Right ventricle myocardium inferior (tissue), 1 donor: ENCODE measurements around the gene POU5F2. TPM values are rescaled to one million over a fixed set of nuclear protein-coding genes. Genes with fewer than 3 reads are reported as not detected.

Experiments used
- ATAC-seq: fragments of 200-7000 bp; cut with Tn5 transposase; one replicate; pipeline ENCODE4 v1.9.1; 2020; ENCODE audit warnings: mild to moderate bottlenecking, moderate library complexity
- DNase-seq: peaks from one replicate; pipeline ENCODE4 v3.0.0; 2021; ENCODE audit errors: missing footprints
- intact Hi-C: fragments of 100-400 bp; cut with DNase I; formaldehyde crosslinking; loops from one replicate; pipeline ENCODE4 v1.11.0; 2022
- long read RNA-seq: library from polyadenylated mRNA; unstranded; transcript quantifications from one replicate; pipeline ENCODE4 v2.0.0, GENCODE V29; 2021
- total RNA-seq: library from RNA; stranded (reverse); fragmentation: NEBNext Ultra II Directional; extraction: Animal tissue kit (Norgen Biotek cat#: 25700); gene quantifications from one replicate; pipeline ENCODE4 v1.2.1, GENCODE V29; 2021
- donor health status: DM: no; HTN: yes; CAD: no; lungs with severe emphysema.

The POU5F2 gene
- 0.32 TPM for total RNA-seq
- long read RNA-seq: 0 reads

- intact Hi-C loops: no loop called here
- ATAC-seq (no peak), DNase-seq (no peak)
Measured at GRCh38 chr5:93741136-93741811, at the start of gene POU5F2. POU5F2 (minus strand) TSS chr5:93741600; CDS start chr5:93741563, 37 bp downstream.

GRCh38 chr5:93790401-93790800 is 49.0 kb upstream of the POU5F2 start:
- intact Hi-C loops: no loop called here
- ATAC-seq (no peak), DNase-seq (no peak)

- DNase-seq: no peak
- ATAC-seq: no peak
- intact Hi-C loops: loop anchor here (10.0 kb wide), 1 partner anchor 165 kb away; no protein-coding TSS in a partner anchor
Measured at GRCh38 chr5:93789173-93790067, 48.0 kb upstream of the POU5F2 start.

GRCh38 chr5:93787598-93787997 is 46.2 kb upstream of the POU5F2 start:
- intact Hi-C loops: loop anchor here (10.0 kb wide), 1 partner anchor 163 kb away; no protein-coding TSS in a partner anchor
- DNase-seq (no peak), ATAC-seq (no peak)

- intact Hi-C loops: loop anchor here (10.0 kb wide), 1 partner anchor 161 kb away; no protein-coding TSS in a partner anchor
Measured at GRCh38 chr5:93785475-93785874, 44.1 kb upstream of the POU5F2 start.

GRCh38 chr5:93782978-93783377 is 41.6 kb upstream of the POU5F2 start:
- DNase-seq (no peak), ATAC-seq (no peak)
- intact Hi-C loops: loop anchor here (10.0 kb wide), 1 partner anchor 158 kb away; no protein-coding TSS in a partner anchor

More at GRCh38 chr5:93785475-93785874, 44.1 kb upstream of the POU5F2 start:
- ATAC-seq (no peak), DNase-seq (no peak)

GRCh38 chr5:93777620-93778019 is 36.2 kb upstream of the POU5F2 start:
- DNase-seq: no peak
- intact Hi-C loops: no loop called here
- no peak for ATAC-seq

- ATAC-seq: no peak
- no peak for DNase-seq
- intact Hi-C loops: no loop called here
Measured at GRCh38 chr5:93756372-93756771, 15.0 kb upstream of the POU5F2 start.

- ATAC-seq (no peak), DNase-seq (no peak)
- intact Hi-C loops: no loop called here
Measured at GRCh38 chr5:93755716-93756115, 14.3 kb upstream of the POU5F2 start.

GRCh38 chr5:93748875-93749397 is 7.5 kb upstream of the POU5F2 start:
- intact Hi-C loops: no loop called here
- no peak for DNase-seq
- no peak for ATAC-seq

- intact Hi-C loops: no loop called here
- ATAC-seq (no peak), DNase-seq (no peak)
Measured at GRCh38 chr5:93746406-93747056, 5.1 kb upstream of the POU5F2 start.

- intact Hi-C loops: no loop called here
- ATAC-seq (no peak), DNase-seq (no peak)
Measured at GRCh38 chr5:93736284-93736683, 5.1 kb downstream of the POU5F2 start.

- ATAC-seq: no peak
- intact Hi-C loops: no loop called here
- DNase-seq: no peak
Measured at GRCh38 chr5:93735378-93735777, 6.0 kb downstream of the POU5F2 start.

GRCh38 chr5:93731987-93732386 is 9.4 kb downstream of the POU5F2 start:
- ATAC-seq (no peak), DNase-seq (no peak)
- intact Hi-C loops: no loop called here

- DNase-seq (no peak), ATAC-seq (no peak)
- intact Hi-C loops: no loop called here
Measured at GRCh38 chr5:93726595-93726994, 14.8 kb downstream of the POU5F2 start.

GRCh38 chr5:93724791-93725190 is 16.6 kb downstream of the POU5F2 start:
- ATAC-seq (no peak), DNase-seq (no peak)
- intact Hi-C loops: no loop called here

GRCh38 chr5:93723681-93724080 is 17.7 kb downstream of the POU5F2 start:
- DNase-seq: no peak
- ATAC-seq: no peak
- intact Hi-C loops: no loop called here

- intact Hi-C loops: no loop called here
- no peak for ATAC-seq
- DNase-seq: no peak
Measured at GRCh38 chr5:93723005-93723404, 18.4 kb downstream of the POU5F2 start.

- intact Hi-C loops: no loop called here
- DNase-seq: no peak
Measured at GRCh38 chr5:93722588-93722987, 18.8 kb downstream of the POU5F2 start.

More at GRCh38 chr5:93722588-93722987, 18.8 kb downstream of the POU5F2 start:
- ATAC-seq: no peak
